AG04449 (cell line): ENCODE results near the gene BRME1.
"Not testable (repeated sequence)": the region's sequence is repeated elsewhere in the genome, so short reads cannot be mapped to it uniquely, and the experiment has no call there.

Source experiments
- CTCF ChIA-PET: fragments of 350-600 bp; formaldehyde crosslinking; extraction: SDS; loops from one replicate; lab custom pipeline; 2021; ENCODE audit warnings: antibody characterized with exemption; lab: Yijun Ruan, JAX
- POLR2A ChIA-PET: fragments of 400-600, 350-600 bp; formaldehyde crosslinking; extraction: SDS; loops from one replicate; lab custom pipeline; 2020; ENCODE audit warnings: antibody characterized with exemption, inconsistent platforms; lab: Yijun Ruan, JAX
- DNase-seq: peaks from one replicate; pipeline ENCODE4 v3.0.0-alpha.2; 2010; ENCODE audit warnings: low read depth, low spot score
- H3K4me3 ChIP-seq: 2 replicates; pipeline ENCODE4 v1.5.1; 2011; ENCODE audit warnings: low read depth, mild to moderate bottlenecking, control low read depth, low read length
- TF ChIP-seq, protein P1 (sequence below): IDR thresholded peaks from one replicate; pipeline ENCODE4 v1.5.1; 2011; ENCODE audit warnings: mild to moderate bottlenecking, moderate library complexity, low read length, control low read depth, inconsistent platforms; ENCODE audit not compliant: insufficient read depth; ENCODE audit errors: missing control alignments

BRME1 gene

DNA sequence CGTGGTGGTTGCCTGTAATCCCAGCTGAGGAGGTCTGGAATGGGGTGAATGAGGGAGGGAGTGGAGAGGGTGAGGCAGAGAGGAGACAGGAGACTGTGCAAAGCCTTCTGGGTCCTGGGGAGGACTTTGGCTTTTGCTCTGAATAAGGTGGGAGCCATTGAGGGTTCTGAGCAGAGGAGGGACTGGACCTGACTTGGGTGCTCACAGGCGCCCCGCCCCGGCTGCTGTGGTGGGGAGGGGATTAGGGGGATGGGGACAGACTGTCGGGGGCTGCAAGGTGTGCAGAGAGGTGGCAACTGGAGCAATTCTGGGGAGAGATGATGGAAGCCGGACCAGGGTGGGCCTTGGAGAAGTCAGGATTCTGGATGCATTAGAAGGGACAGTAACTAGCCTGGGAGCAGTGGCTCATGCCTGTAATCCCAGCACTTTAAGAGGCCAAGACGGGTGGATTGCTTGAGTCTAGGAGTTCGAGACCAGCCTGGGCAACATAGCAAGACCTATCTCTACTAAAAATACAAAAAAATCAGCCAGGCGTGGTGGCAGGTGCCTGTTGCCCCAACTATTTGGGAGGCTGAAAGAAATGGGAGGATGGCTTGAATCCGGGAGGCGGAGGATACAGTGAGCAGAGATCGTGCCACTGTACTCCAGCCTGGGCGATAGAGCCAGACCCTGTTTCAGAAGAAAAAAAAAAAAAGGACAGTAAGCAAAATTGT is 45.1 kb downstream of the BRME1 start:
- no peak for DNase-seq
- TF ChIP-seq, protein P1, sequence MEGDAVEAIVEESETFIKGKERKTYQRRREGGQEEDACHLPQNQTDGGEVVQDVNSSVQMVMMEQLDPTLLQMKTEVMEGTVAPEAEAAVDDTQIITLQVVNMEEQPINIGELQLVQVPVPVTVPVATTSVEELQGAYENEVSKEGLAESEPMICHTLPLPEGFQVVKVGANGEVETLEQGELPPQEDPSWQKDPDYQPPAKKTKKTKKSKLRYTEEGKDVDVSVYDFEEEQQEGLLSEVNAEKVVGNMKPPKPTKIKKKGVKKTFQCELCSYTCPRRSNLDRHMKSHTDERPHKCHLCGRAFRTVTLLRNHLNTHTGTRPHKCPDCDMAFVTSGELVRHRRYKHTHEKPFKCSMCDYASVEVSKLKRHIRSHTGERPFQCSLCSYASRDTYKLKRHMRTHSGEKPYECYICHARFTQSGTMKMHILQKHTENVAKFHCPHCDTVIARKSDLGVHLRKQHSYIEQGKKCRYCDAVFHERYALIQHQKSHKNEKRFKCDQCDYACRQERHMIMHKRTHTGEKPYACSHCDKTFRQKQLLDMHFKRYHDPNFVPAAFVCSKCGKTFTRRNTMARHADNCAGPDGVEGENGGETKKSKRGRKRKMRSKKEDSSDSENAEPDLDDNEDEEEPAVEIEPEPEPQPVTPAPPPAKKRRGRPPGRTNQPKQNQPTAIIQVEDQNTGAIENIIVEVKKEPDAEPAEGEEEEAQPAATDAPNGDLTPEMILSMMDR = no peak
- no peak overlapping the region for H3K4me3 ChIP-seq
- CTCF ChIA-PET = interaction anchor here (0.6 to 6.1 kb wide), 11 partner anchors 8 to 895 kb away, joined by 3 to 138 read pairs (median 11); no protein-coding TSS in a partner anchor
- POLR2A ChIA-PET = interaction anchor here (0.6 to 9.0 kb wide), 6 partner anchors 8 to 86 kb away, joined by 3 to 149 read pairs (median 12); partner anchors contain the start of gene C19orf53

DNA sequence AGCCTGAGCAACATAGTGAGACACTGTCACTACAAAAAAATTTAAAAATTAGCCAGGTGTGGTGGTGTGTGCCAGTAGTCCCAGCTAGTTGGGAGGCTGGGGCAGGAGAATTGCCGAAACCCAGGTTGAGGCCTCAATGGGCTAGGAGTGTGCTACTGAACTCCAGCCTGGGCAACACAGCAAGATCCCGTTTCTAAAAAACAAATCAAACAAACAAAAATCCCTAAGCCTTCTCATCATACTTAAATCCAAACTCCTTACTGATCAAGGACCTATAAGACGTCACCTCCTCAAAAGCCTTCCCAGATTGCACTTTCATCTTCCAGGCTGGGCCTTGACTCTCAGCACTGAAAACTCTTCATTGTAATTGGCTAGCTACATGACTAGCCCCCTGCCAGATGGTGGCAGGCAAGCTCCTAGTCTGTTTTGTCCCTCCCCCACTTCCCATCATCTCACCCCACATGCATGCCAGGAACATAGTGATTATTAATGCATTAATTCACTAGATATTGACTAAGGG is 46.5 kb downstream of the BRME1 start:
- H3K4me3 ChIP-seq = no peak overlapping the region
- ChIA-PET CTCF (interaction anchor here (0.6 to 6.1 kb wide), 3 partner anchors 63 to 270 kb away, joined by 3 to 138 read pairs (median 3); no protein-coding TSS in a partner anchor), POLR2A (interaction anchor here (1.3 to 9.0 kb wide), 2 partner anchors 21 to 63 kb away, joined by 3 to 149 read pairs; no protein-coding TSS in a partner anchor)
- TF ChIP-seq, protein P1 = peak; percentile 16
- no peak for DNase-seq

DNA sequence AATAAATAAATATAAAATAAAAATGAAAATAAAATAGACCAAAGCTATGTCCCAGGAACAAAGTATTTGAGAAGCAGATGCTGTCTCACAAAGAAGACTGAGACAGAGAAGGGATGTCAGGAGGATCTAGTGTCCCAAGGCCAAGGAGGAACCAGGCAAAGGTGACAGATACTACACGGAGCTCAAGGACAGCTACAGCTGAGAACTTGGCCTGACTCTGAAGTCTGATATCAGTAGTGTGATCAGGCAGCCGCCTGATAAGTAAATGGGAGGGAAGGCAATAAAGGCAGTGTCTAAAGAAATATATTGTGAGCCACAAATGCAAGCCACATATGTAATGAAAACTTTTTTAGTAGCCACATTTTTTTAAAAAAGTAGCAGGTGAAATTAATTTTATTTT is 49.4 kb downstream of the BRME1 start:
- POLR2A ChIA-PET = no interaction called here
- DNase-seq = no peak
- no peak overlapping the region for H3K4me3 ChIP-seq
- CTCF ChIA-PET = interaction anchor here (1.0 kb wide), 1 partner anchor 59 kb away, joined by 4 read pairs; no protein-coding TSS in a partner anchor
- TF ChIP-seq, protein P1 = no peak

DNA sequence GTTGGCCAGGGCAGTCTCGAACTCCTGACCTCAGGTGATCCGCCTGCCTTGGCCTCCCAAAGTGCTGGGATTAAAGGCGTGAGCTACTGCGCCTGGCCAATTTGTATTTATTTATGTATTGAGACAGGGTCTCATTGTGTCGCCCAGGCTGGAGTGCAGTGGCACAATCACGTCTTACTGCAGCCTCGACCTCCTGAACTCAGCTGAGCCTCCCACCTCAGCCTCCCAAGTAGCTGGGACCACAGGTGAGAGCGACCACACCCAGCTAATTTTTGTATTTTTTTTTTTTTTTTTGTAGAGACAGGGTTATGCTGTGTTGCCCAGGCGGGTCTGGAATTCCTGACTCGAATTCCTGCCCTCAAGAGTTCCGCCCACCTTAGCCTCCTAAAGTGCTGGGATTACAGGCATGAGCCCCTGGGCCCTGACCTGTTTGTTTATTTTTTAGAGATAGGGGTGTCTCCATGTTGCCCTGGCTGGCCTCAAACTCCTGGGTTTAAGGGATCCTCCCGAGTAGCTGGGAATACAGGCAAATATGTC is 53.7 kb downstream of the BRME1 start:
- ChIA-PET CTCF (interaction anchor here (1.4 to 4.6 kb wide), 5 partner anchors 11 to 131 kb away, joined by 3 to 41 read pairs (median 9); no protein-coding TSS in a partner anchor), POLR2A (interaction anchor here (4.2 to 5.6 kb wide), 2 partner anchors 10 to 13 kb away, joined by 30 to 102 read pairs; no protein-coding TSS in a partner anchor)
- not testable (repeated sequence) for H3K4me3 ChIP-seq, DNase-seq

DNA sequence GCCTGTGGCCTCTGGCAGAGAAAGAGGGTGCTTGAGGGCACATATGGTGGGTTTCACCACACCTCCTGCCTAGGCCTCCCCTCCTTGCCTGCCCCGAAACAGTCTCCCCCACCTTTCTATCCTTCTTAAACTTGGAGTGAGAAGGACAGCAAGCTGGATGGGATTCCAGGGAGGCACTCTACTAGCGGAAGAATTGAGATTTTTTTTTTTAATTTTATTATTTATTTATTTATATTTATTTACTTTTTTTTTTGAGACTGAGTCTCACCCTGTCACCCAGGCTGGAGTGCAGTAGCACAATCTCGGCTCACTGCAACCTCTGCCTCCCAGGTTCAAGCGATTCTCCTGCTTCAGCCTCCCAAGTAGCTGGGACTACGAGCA is 54.2 kb downstream of the BRME1 start:
- ChIA-PET POLR2A (interaction anchor here (0.7 to 5.6 kb wide), 5 partner anchors 10 to 77 kb away, joined by 3 to 102 read pairs (median 3); partner anchors contain the start of gene C19orf53), CTCF (interaction anchor here (0.8 to 4.6 kb wide), 5 partner anchors 10 to 131 kb away, joined by 3 to 41 read pairs (median 9); no protein-coding TSS in a partner anchor)
- DNase-seq = not testable (repeated sequence)
- H3K4me3 ChIP-seq = 0 out of 2 replicates have a peak overlapping the region, but pooled peaks have one; percentile 3

DNA sequence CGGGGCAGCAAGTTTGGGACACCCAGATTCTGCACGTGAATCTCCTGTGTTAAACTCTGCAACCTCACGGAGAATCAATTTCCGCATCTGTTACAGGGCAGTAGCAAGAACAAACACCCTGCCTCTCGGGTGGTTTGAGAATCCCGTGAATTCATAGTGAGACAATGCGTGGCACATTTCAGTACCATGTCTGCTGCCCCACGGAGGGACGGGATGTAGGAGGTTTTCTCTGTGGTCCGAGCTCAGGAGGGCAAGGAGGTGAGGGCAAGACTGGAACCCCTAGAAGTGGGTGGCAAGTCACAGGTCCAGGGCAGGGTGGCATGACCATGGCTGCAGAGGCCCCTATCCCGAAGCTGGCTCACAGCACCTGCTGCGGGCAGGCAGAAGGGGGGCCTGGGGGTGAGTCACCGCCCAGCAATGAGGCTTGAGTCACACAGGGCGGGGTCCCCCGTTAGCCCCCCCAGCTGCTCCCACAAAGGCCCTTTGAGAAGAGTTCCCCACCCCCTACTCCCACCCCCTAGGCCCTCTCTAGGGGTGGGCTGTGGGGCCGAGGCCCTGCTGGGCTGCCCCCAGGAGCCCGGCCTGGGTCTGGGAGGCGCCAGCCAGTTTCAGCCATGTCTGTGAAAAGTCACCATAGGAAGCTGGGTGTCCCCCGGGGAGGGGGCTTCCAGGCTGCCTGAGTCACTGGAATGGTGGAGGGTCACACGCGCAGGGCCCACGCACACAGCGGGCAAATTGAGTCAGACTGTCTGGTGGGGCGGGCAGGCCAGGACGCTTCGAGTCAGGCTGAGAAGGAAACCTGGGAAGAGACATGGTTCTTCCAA is 54.8 kb downstream of the BRME1 start:
- TF ChIP-seq, protein P1 = no peak
- ChIA-PET POLR2A (interaction anchor here (0.7 to 5.6 kb wide), 6 partner anchors 11 to 77 kb away, joined by 3 to 102 read pairs (median 3); partner anchors contain the start of gene C19orf53), CTCF (interaction anchor here (0.5 to 4.6 kb wide), 6 partner anchors 9 to 227 kb away, joined by 3 to 41 read pairs (median 6); no protein-coding TSS in a partner anchor)
- peak overlapping the region; percentile 47 for H3K4me3 ChIP-seq
- DNase-seq = no peak
